Astrocyte (in vitro differentiated cells and primary cell): ENCODE measurements around the gene CNDP2. TPM values are rescaled to one million over a fixed set of nuclear protein-coding genes. Genes with fewer than 3 reads are reported as not detected.

Source experiments
- DNase-seq: peaks from one replicate; pipeline ENCODE4 v3.0.0-alpha.2; 2010; ENCODE audit warnings: low read depth
- FAIRE-seq: peaks from 2 replicates; lab custom pipeline; 2011; peaks lifted over from hg19 to GRCh38; lab: Jason Lieb, UNC
- H2AFZ ChIP-seq: 2 replicates; pipeline ENCODE4 v1.6.0; 2012; ENCODE audit warnings: low read depth, low read length, inconsistent platforms
- H3K27ac ChIP-seq: 2 replicates; pipeline ENCODE4 v1.5.1; 2011; ENCODE audit warnings: low read depth, low read length, inconsistent platforms
- H3K27me3 ChIP-seq: 2 replicates; pipeline ENCODE4 v1.6.0; 2011; ENCODE audit warnings: low read length, inconsistent platforms; ENCODE audit not compliant: insufficient read depth
- H3K36me3 ChIP-seq: 2 replicates; pipeline ENCODE4 v1.5.1; 2011; ENCODE audit warnings: low read length, inconsistent platforms; ENCODE audit not compliant: insufficient read depth
- H3K4me1 ChIP-seq: 2 replicates; pipeline ENCODE4 v1.5.1; 2011; ENCODE audit warnings: low read length, inconsistent platforms; ENCODE audit not compliant: insufficient read depth
- H3K4me2 ChIP-seq: 2 replicates; pipeline ENCODE4 v1.6.0; 2012; ENCODE audit warnings: low read length, inconsistent platforms
- H3K4me3 ChIP-seq: 2 replicates; pipeline ENCODE4 v1.5.1; 2011; ENCODE audit warnings: low read depth, mild to moderate bottlenecking, low read length, inconsistent platforms; ENCODE audit not compliant: insufficient read depth
- H3K79me2 ChIP-seq: 2 replicates; pipeline ENCODE4 v1.6.0; 2012; ENCODE audit warnings: mild to moderate bottlenecking, low read length, inconsistent platforms; ENCODE audit not compliant: insufficient read depth
- H3K9ac ChIP-seq: 2 replicates; pipeline ENCODE4 v1.6.0; 2012; ENCODE audit warnings: mild to moderate bottlenecking, low read length, inconsistent platforms
- H3K9me3 ChIP-seq: 2 replicates; pipeline ENCODE4 v1.5.1; 2012; ENCODE audit warnings: low read depth, mild to moderate bottlenecking, low read length, inconsistent platforms; ENCODE audit not compliant: insufficient read depth
- H4K20me1 ChIP-seq: 2 replicates; pipeline ENCODE4 v1.6.0; 2012; ENCODE audit warnings: low read length, inconsistent platforms; ENCODE audit not compliant: insufficient read depth
- H3K27ac Mint-ChIP-seq: one replicate; pipeline ENCODE4 v1.8.0; 2021; ENCODE audit warnings: mild to moderate bottlenecking, mixed read lengths; ENCODE audit not compliant: unreplicated experiment
- H3K27me3 Mint-ChIP-seq: one replicate; pipeline ENCODE4 v1.8.0; 2021; ENCODE audit warnings: low read depth, mixed read lengths; ENCODE audit not compliant: unreplicated experiment
- H3K36me3 Mint-ChIP-seq: one replicate; pipeline ENCODE4 v1.8.0; 2021; ENCODE audit warnings: low read depth, mixed read lengths; ENCODE audit not compliant: unreplicated experiment
- H3K4me1 Mint-ChIP-seq: one replicate; pipeline ENCODE4 v1.8.0; 2021; ENCODE audit warnings: low read depth, mixed read lengths; ENCODE audit not compliant: unreplicated experiment
- H3K4me3 Mint-ChIP-seq: one replicate; pipeline ENCODE4 v1.8.0; 2021; ENCODE audit warnings: mild to moderate bottlenecking, moderate library complexity, mixed read lengths; ENCODE audit not compliant: unreplicated experiment
- H3K9me3 Mint-ChIP-seq: one replicate; pipeline ENCODE4 v1.8.0; 2021; ENCODE audit warnings: mild to moderate bottlenecking, mixed read lengths; ENCODE audit not compliant: unreplicated experiment
- CTCF ChIP-seq: IDR thresholded peaks from 2 replicates; pipeline ENCODE4 v1.5.1; 2011; ENCODE audit warnings: low read depth, mild to moderate bottlenecking, inconsistent platforms, low read length, moderate library complexity; ENCODE audit not compliant: insufficient read depth
- EZH2 ChIP-seq: IDR thresholded peaks from 2 replicates; pipeline ENCODE4 v1.6.1; 2012; ENCODE audit warnings: mild to moderate bottlenecking, low read length, inconsistent platforms; ENCODE audit not compliant: insufficient read depth
- total RNA-seq: library from RNA; stranded (reverse); gene quantifications from 2 replicates; pipeline ENCODE4 v1.2.1, GENCODE V29; 2021

Gene CNDP2
- total RNA-seq, 1 donor from 2014 or later = 149 TPM

- no peak overlapping the region for H3K27ac ChIP-seq
- H3K9me3 ChIP-seq = no peaks in the 10 kb centered on the region
- peaks cover 10% of the 10 kb centered on the region for H3K27me3 Mint-ChIP-seq
- no peaks in the 10 kb centered on the region for H3K79me2 ChIP-seq
- H3K9me3 Mint-ChIP-seq = peaks cover 6% of the 10 kb centered on the region
- no peak overlapping the region for H3K4me2 ChIP-seq
- H3K4me3 ChIP-seq = no peak overlapping the region
- peaks cover 7% of the 10 kb centered on the region for H3K4me1 Mint-ChIP-seq
- TF ChIP-seq EZH2 (no peak), CTCF (no peak)
- peaks cover 8% of the 10 kb centered on the region for H3K4me1 ChIP-seq
- H3K27ac Mint-ChIP-seq = no peak overlapping the region
- no peaks in the 10 kb centered on the region for H3K36me3 Mint-ChIP-seq
- no peaks in the 10 kb centered on the region for H3K27me3 ChIP-seq
- no peaks in the 10 kb centered on the region for H3K36me3 ChIP-seq
- no peak overlapping the region for H2AFZ ChIP-seq
- H3K4me3 Mint-ChIP-seq = no peak overlapping the region
- no peaks in the 10 kb centered on the region for H4K20me1 ChIP-seq
- DNase-seq (no peak), FAIRE-seq (no peak)
- H3K9ac ChIP-seq = no peak overlapping the region
Measured at GRCh38 chr18:74465775-74466174, 30.4 kb upstream of the CNDP2 start.

GRCh38 chr18:74468547-74469061, 27.6 kb upstream of the CNDP2 start:
- FAIRE-seq (no peak), DNase-seq (peak; percentile 65)
- H3K27ac ChIP-seq = no peak overlapping the region
- peaks cover 8% of the 10 kb centered on the region for H3K4me1 ChIP-seq
- H3K4me3 ChIP-seq = no peak overlapping the region
- H3K27me3 ChIP-seq = no peaks in the 10 kb centered on the region
- H3K79me2 ChIP-seq = no peaks in the 10 kb centered on the region
- peaks cover 1% of the 10 kb centered on the region for H3K9me3 Mint-ChIP-seq
- TF ChIP-seq EZH2 = no peak
- no peak for TF ChIP-seq CTCF
- peaks cover 3% of the 10 kb centered on the region for H3K27me3 Mint-ChIP-seq
- peak overlapping the region; percentile 62 for H3K4me2 ChIP-seq
- no peaks in the 10 kb centered on the region for H3K9me3 ChIP-seq
- no peaks in the 10 kb centered on the region for H4K20me1 ChIP-seq
- peaks cover 7% of the 10 kb centered on the region for H3K4me1 Mint-ChIP-seq
- no peak overlapping the region for H3K9ac ChIP-seq
- H3K27ac Mint-ChIP-seq = peak overlapping the region; percentile 1
- H2AFZ ChIP-seq = no peak overlapping the region
- H3K36me3 ChIP-seq = no peaks in the 10 kb centered on the region
- no peak overlapping the region for H3K4me3 Mint-ChIP-seq
- H3K36me3 Mint-ChIP-seq = no peaks in the 10 kb centered on the region

GRCh38 chr18:74472312-74472711, 23.9 kb upstream of the CNDP2 start:
- H3K4me3 ChIP-seq = no peak overlapping the region
- no peaks in the 10 kb centered on the region for H3K79me2 ChIP-seq

More at GRCh38 chr18:74472312-74472711, 23.9 kb upstream of the CNDP2 start:
- Mint-ChIP-seq H3K9me3 (peaks cover 1% of the 10 kb centered on the region), H3K27me3 (peaks cover 5% of the 10 kb centered on the region), H3K4me1 (peaks cover 7% of the 10 kb centered on the region), H3K27ac (no peak overlapping the region), H3K4me3 (no peak overlapping the region), H3K36me3 (no peaks in the 10 kb centered on the region)
- Histone ChIP-seq H3K36me3 (no peaks in the 10 kb centered on the region), H3K9ac (no peak overlapping the region), H3K9me3 (no peaks in the 10 kb centered on the region), H3K4me2 (no peak overlapping the region), H3K4me1 (peaks cover 8% of the 10 kb centered on the region), H4K20me1 (no peaks in the 10 kb centered on the region), H3K27me3 (no peaks in the 10 kb centered on the region), H3K27ac (no peak overlapping the region), H2AFZ (no peak overlapping the region)
- TF ChIP-seq CTCF (no peak), EZH2 (no peak)
- DNase-seq (no peak), FAIRE-seq (no peak)
